ENCODE data around the gene CLMP.

The CLMP gene

GRCh38 chr11:123195188-123196059 is at the start of gene CLMP:
CLMP (minus strand) TSS chr11:123195248; CDS start chr11:123194940, 308 bp downstream.
- peak in 1 of 2 experiments; percentile 15 for DNase-seq

GRCh38 chr11:123241874-123242543 is 47.0 kb upstream of the CLMP start:
- no peak for DNase-seq

- no peak for DNase-seq
Measured at GRCh38 chr11:123241294-123241693, 46.2 kb upstream of the CLMP start.

GRCh38 chr11:123239191-123240150 is 44.4 kb upstream of the CLMP start:
- DNase-seq = no peak

- no peak for DNase-seq
Measured at GRCh38 chr11:123238297-123238696, 43.2 kb upstream of the CLMP start.

GRCh38 chr11:123236879-123237278 is 41.8 kb upstream of the CLMP start:
- no peak for DNase-seq

GRCh38 chr11:123235656-123236261 is 40.7 kb upstream of the CLMP start:
- DNase-seq = no peak

GRCh38 chr11:123235117-123235655 is 40.1 kb upstream of the CLMP start:
- peak; percentile 43 to 65 for DNase-seq

- no peak for DNase-seq
Measured at GRCh38 chr11:123233975-123234334, 38.9 kb upstream of the CLMP start.

- no peak for DNase-seq
Measured at GRCh38 chr11:123233280-123233974, 38.4 kb upstream of the CLMP start.

- DNase-seq = no peak
Measured at GRCh38 chr11:123231777-123232176, 36.7 kb upstream of the CLMP start.

- DNase-seq = no peak
Measured at GRCh38 chr11:123231256-123231655, 36.2 kb upstream of the CLMP start.

- DNase-seq = no peak
Measured at GRCh38 chr11:123230346-123230745, 35.3 kb upstream of the CLMP start.

GRCh38 chr11:123228496-123229163 is 33.6 kb upstream of the CLMP start:
- DNase-seq = no peak

- DNase-seq = no peak
Measured at GRCh38 chr11:123227763-123228495, 32.9 kb upstream of the CLMP start.

- no peak for DNase-seq
Measured at GRCh38 chr11:123221584-123221983, 26.5 kb upstream of the CLMP start.

- DNase-seq = no peak
Measured at GRCh38 chr11:123221096-123221561, 26.1 kb upstream of the CLMP start.

GRCh38 chr11:123219066-123219690 is 24.1 kb upstream of the CLMP start:
- no peak for DNase-seq

GRCh38 chr11:123218451-123218850 is 23.4 kb upstream of the CLMP start:
- DNase-seq = no peak

- no peak for DNase-seq
Measured at GRCh38 chr11:123217897-123218296, 22.8 kb upstream of the CLMP start.

Data from activated CD4-positive, alpha-beta T cell treated with anti-CD3 and anti-CD28 coated beads, Interleukin-2, amount 50 U/mL, for 48 hours (primary cell).